Osteoblast (primary cell): ENCODE measurements around the gene EMILIN2. TPM values are rescaled to one million over a fixed set of nuclear protein-coding genes. Genes with fewer than 3 reads are reported as not detected.

Experiments
- DNase-seq: peaks from one replicate; pipeline ENCODE4 v3.0.0; 2011; ENCODE audit warnings: low spot score, mixed read lengths; ENCODE audit not compliant: insufficient read length; ENCODE audit errors: missing footprints
- H2AFZ ChIP-seq: 2 replicates; pipeline ENCODE4 v1.6.0; 2011; ENCODE audit warnings: mild to moderate bottlenecking, low read length
- H3K27ac ChIP-seq: 2 replicates; pipeline ENCODE4 v1.5.1; 2011; ENCODE audit warnings: mild to moderate bottlenecking, low read depth, low read length, moderate library complexity
- H3K27me3 ChIP-seq: 2 replicates; pipeline ENCODE4 v1.6.0; 2012; ENCODE audit warnings: mild to moderate bottlenecking, control low read depth, inconsistent platforms, low read length, moderate library complexity; ENCODE audit not compliant: insufficient read depth
- H3K36me3 ChIP-seq: 2 replicates; pipeline ENCODE4 v1.5.1; 2011; ENCODE audit warnings: mild to moderate bottlenecking, low read length, control low read depth, moderate library complexity; ENCODE audit not compliant: insufficient read depth
- H3K4me1 ChIP-seq: 2 replicates; pipeline ENCODE4 v1.5.1; 2011; ENCODE audit warnings: mild to moderate bottlenecking, low read length, control low read depth, moderate library complexity; ENCODE audit not compliant: insufficient read depth
- H3K4me2 ChIP-seq: 2 replicates; pipeline ENCODE4 v1.6.0; 2011; ENCODE audit warnings: mild to moderate bottlenecking, low read length; ENCODE audit not compliant: insufficient read depth
- H3K4me3 ChIP-seq: fragments of 200-600 bp; sonication (generic); 3 replicates; pipeline ENCODE4 v1.5.1; 2012; ENCODE audit warnings: mild to moderate bottlenecking, low read length, inconsistent platforms; ENCODE audit not compliant: insufficient read depth
- H3K79me2 ChIP-seq: 2 replicates; pipeline ENCODE4 v1.6.0; 2012; ENCODE audit warnings: mild to moderate bottlenecking, low read length, control low read depth, inconsistent platforms; ENCODE audit not compliant: insufficient read depth
- H3K9me3 ChIP-seq: 2 replicates; pipeline ENCODE4 v1.5.1; 2011; ENCODE audit warnings: low read depth, low read length, control low read depth
- H4K20me1 ChIP-seq: 2 replicates; pipeline ENCODE4 v1.6.0; 2012; ENCODE audit warnings: mild to moderate bottlenecking, low read length, control low read depth; ENCODE audit not compliant: insufficient read depth
- total RNA-seq: library from RNA; depleted of rRNA; stranded (reverse); fragments of >200 nt; gene quantifications from 2 replicates; pipeline ENCODE4 v1.2.3, GENCODE V29; 2012
- TF ChIP-seq, protein P1 (sequence below): IDR thresholded peaks from 2 replicates; pipeline ENCODE4 v1.5.1; 2011; ENCODE audit warnings: mild to moderate bottlenecking, low read depth, low read length, moderate library complexity; ENCODE audit errors: extremely low read depth

EMILIN2 gene
- total RNA-seq, 1 donor, result 4.3 TPM

- DNase-seq, result no peak
- Histone ChIP-seq H3K4me2 (no peak overlapping the region), H3K79me2 (no peaks in the 10 kb centered on the region), H2AFZ (no peak overlapping the region), H3K9me3 (no peaks in the 10 kb centered on the region), H3K4me3 (no peak overlapping the region), H3K27me3 (no peaks in the 10 kb centered on the region), H3K36me3 (no peaks in the 10 kb centered on the region), H4K20me1 (no peaks in the 10 kb centered on the region), H3K4me1 (peaks cover 2% of the 10 kb centered on the region), H3K27ac (no peak overlapping the region)
- TF ChIP-seq, protein P1, sequence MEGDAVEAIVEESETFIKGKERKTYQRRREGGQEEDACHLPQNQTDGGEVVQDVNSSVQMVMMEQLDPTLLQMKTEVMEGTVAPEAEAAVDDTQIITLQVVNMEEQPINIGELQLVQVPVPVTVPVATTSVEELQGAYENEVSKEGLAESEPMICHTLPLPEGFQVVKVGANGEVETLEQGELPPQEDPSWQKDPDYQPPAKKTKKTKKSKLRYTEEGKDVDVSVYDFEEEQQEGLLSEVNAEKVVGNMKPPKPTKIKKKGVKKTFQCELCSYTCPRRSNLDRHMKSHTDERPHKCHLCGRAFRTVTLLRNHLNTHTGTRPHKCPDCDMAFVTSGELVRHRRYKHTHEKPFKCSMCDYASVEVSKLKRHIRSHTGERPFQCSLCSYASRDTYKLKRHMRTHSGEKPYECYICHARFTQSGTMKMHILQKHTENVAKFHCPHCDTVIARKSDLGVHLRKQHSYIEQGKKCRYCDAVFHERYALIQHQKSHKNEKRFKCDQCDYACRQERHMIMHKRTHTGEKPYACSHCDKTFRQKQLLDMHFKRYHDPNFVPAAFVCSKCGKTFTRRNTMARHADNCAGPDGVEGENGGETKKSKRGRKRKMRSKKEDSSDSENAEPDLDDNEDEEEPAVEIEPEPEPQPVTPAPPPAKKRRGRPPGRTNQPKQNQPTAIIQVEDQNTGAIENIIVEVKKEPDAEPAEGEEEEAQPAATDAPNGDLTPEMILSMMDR, result no peak
These were observed 25.1 kb upstream of the EMILIN2 start for GRCh38 chr18:2821695-2822094.

GRCh38 chr18:2822213-2822921 lies 24.4 kb upstream of the EMILIN2 start:
- no peak overlapping the region for H2AFZ ChIP-seq
- DNase-seq, result no peak
- H3K4me3 ChIP-seq, result no peak overlapping the region
- no peaks in the 10 kb centered on the region for H3K79me2 ChIP-seq
- H3K4me1 ChIP-seq, result peaks cover 6% of the 10 kb centered on the region
- no peaks in the 10 kb centered on the region for H3K36me3 ChIP-seq
- no peaks in the 10 kb centered on the region for H3K27me3 ChIP-seq
- H3K27ac ChIP-seq, result no peak overlapping the region
- H4K20me1 ChIP-seq, result no peaks in the 10 kb centered on the region
- TF ChIP-seq, protein P1, result no peak
- H3K4me2 ChIP-seq, result no peak overlapping the region
- no peaks in the 10 kb centered on the region for H3K9me3 ChIP-seq

- Histone ChIP-seq H2AFZ (no peak overlapping the region), H3K4me1 (peaks cover 6% of the 10 kb centered on the region), H3K27ac (no peak overlapping the region), H3K36me3 (no peaks in the 10 kb centered on the region), H4K20me1 (no peaks in the 10 kb centered on the region), H3K4me2 (no peak overlapping the region), H3K9me3 (no peaks in the 10 kb centered on the region), H3K27me3 (no peaks in the 10 kb centered on the region), H3K4me3 (no peak overlapping the region), H3K79me2 (no peaks in the 10 kb centered on the region)
- TF ChIP-seq, protein P1, result no peak
- no peak for DNase-seq
These were observed 23.6 kb upstream of the EMILIN2 start for GRCh38 chr18:2823202-2823601.

GRCh38 chr18:2823966-2824365 lies 22.8 kb upstream of the EMILIN2 start:
- Histone ChIP-seq H3K4me1 (peaks cover 6% of the 10 kb centered on the region), H3K36me3 (no peaks in the 10 kb centered on the region), H2AFZ (no peak overlapping the region), H3K27me3 (no peaks in the 10 kb centered on the region), H3K79me2 (no peaks in the 10 kb centered on the region), H3K4me3 (no peak overlapping the region), H3K27ac (no peak overlapping the region), H3K9me3 (no peaks in the 10 kb centered on the region), H4K20me1 (no peaks in the 10 kb centered on the region), H3K4me2 (no peak overlapping the region)
- no peak for DNase-seq
- TF ChIP-seq, protein P1, result no peak
